Measurements from ENCODE around the gene PPHLN1. TPM values are rescaled to one million over a fixed set of nuclear protein-coding genes. Genes with fewer than 3 reads are reported as not detected.

The PPHLN1 gene
- total and polyA plus RNA-seq, 8 donors, result 42.2 to 75.2 (median 65.6) TPM

GRCh38 chr12:42420395-42420794 is 94.4 kb downstream of the PPHLN1 start:
- intact Hi-C loops (cut with DNase I), result no loop called here
- Histone ChIP-seq H3K4me1 (peaks cover 0 to 10% of the 10 kb centered on the region in 2 donors), H3K36me3 (no peaks in the 10 kb centered on the region), H3K27me3 (no peaks in the 10 kb centered on the region), H3K9me3 (no peaks in the 10 kb centered on the region), H3K4me3 (no peak overlapping the region), H3K27ac (no peak overlapping the region)
- no peak for ATAC-seq
- no peak for DNase-seq
- TF ChIP-seq CTCF (IDR thresholded peaks at IDR 0.05), result no peak

GRCh38 chr12:42421844-42422779 is 96.1 kb downstream of the PPHLN1 start:
- no peak overlapping the region for H3K4me3 ChIP-seq
- H3K36me3 ChIP-seq, result no peaks in the 10 kb centered on the region
- intact Hi-C loops (cut with DNase I), result no loop called here
- peak overlapping the region in 1 of 2 donors; percentile 6 for H3K27ac ChIP-seq
- peaks cover 0 to 10% of the 10 kb centered on the region in 2 donors for H3K4me1 ChIP-seq
- ATAC-seq (peak; percentile 49), DNase-seq (peak in 2 of 4 donors; percentile 16 to 41)
- H3K9me3 ChIP-seq, result no peaks in the 10 kb centered on the region
- no peak for TF ChIP-seq CTCF (IDR thresholded peaks at IDR 0.05)
- H3K27me3 ChIP-seq, result no peaks in the 10 kb centered on the region

GRCh38 chr12:42422785-42423184 is 96.8 kb downstream of the PPHLN1 start:
- Histone ChIP-seq H3K27me3 (no peaks in the 10 kb centered on the region), H3K36me3 (no peaks in the 10 kb centered on the region), H3K4me1 (peaks cover 0 to 10% of the 10 kb centered on the region in 2 donors), H3K27ac (no peak overlapping the region), H3K9me3 (no peaks in the 10 kb centered on the region), H3K4me3 (no peak overlapping the region)
- ATAC-seq, result no peak
- TF ChIP-seq CTCF (IDR thresholded peaks at IDR 0.05), result no peak
- DNase-seq, result no peak
- intact Hi-C loops (cut with DNase I), result no loop called here

- Histone ChIP-seq H3K4me1 (peaks cover 0 to 8% of the 10 kb centered on the region in 2 donors), H3K36me3 (no peaks in the 10 kb centered on the region), H3K9me3 (no peaks in the 10 kb centered on the region), H3K27ac (no peak overlapping the region), H3K27me3 (no peaks in the 10 kb centered on the region), H3K4me3 (no peak overlapping the region)
- no peak for TF ChIP-seq CTCF (IDR thresholded peaks at IDR 0.05)
- DNase-seq (peak in 1 of 4 donors; percentile 38), ATAC-seq (peak; percentile 44)
- intact Hi-C loops (cut with DNase I), result no loop called here
Measured at GRCh38 chr12:42426746-42427145, 100.8 kb downstream of the PPHLN1 start.

GRCh38 chr12:42428850-42429249 is 102.9 kb downstream of the PPHLN1 start:
- Histone ChIP-seq H3K27ac (no peak overlapping the region), H3K36me3 (peaks cover 0 to 18% of the 10 kb centered on the region in 2 donors), H3K9me3 (no peaks in the 10 kb centered on the region), H3K27me3 (no peaks in the 10 kb centered on the region), H3K4me3 (no peak overlapping the region), H3K4me1 (no peaks in the 10 kb centered on the region)
- intact Hi-C loops (cut with DNase I), result no loop called here
- ATAC-seq (no peak), DNase-seq (no peak)
- TF ChIP-seq CTCF (IDR thresholded peaks at IDR 0.05), result no peak

Measured in left lung (tissue), 10 donors.